Right ventricle myocardium superior (tissue), 1 donor: ENCODE results near the gene MMS19. TPM values are rescaled to one million over a fixed set of nuclear protein-coding genes. Genes with fewer than 3 reads are reported as not detected.
"Not testable (repeated sequence)": the region's sequence is repeated elsewhere in the genome, so short reads cannot be mapped to it uniquely, and the experiment has no call there.

Source experiments
- ATAC-seq: fragments of 200-7000 bp; cut with Tn5 transposase; one replicate; pipeline ENCODE4 v1.9.1; 2020; ENCODE audit warnings: mild to moderate bottlenecking; ENCODE audit not compliant: poor library complexity
- DNase-seq: peaks from one replicate; pipeline ENCODE4 v3.0.0-alpha.2; 2020
- intact Hi-C: fragments of 100-400 bp; cut with DNase I; formaldehyde crosslinking; loops from one replicate; pipeline ENCODE4 v1.11.2; 2022
- total RNA-seq: library from RNA; stranded (reverse); fragmentation: NEBNext Ultra II Directional; extraction: Animal tissue kit (Norgen Biotek cat#: 25700); gene quantifications from one replicate; pipeline ENCODE4 v1.2.1, GENCODE V29; 2021
- donor health status: DM: no; HTN: yes; CAD: no; lungs with severe emphysema.

MMS19 gene
- total RNA-seq, 1 donor from 2014 or later, result 34.0 TPM

DNA sequence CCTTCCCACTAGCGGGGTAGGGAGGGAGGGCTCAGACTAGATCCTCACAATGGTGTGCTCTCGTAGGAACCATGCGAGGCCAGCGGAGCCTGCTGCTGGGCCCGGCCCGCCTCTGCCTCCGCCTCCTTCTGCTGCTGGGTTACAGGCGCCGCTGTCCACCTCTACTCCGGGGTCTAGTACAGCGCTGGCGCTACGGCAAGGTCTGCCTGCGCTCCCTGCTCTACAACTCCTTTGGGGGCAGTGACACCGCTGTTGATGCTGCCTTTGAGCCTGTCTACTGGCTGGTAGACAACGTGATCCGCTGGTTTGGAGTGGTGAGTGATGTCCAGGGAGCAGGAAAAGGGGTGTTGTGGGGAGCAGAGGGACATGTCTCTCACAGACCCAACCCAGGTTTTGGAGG, 46.6 kb downstream of the MMS19 start:
- intact Hi-C loops, result no loop called here
- DNase-seq (no peak), ATAC-seq (no peak)

DNA sequence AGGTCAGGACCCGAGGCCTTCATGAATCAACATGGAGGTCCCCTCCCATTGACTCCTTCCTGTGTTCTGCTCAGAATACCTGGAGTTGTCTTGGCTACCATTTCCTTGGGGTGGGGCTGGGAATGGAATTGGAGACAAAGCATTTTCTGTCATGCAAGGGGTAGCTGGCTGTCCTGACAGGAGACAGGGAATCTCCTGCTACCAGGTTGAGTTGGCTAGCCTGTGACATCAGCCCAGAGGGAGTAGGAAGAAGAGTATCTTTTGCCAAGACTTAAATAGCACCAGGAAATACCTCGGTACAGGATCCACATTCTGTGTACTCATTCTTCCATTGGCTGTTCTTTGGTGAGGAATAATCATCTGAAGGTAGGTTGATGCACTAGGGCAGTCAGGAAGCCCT, 47.4 kb downstream of the MMS19 start:
- no peak for ATAC-seq

DNA sequence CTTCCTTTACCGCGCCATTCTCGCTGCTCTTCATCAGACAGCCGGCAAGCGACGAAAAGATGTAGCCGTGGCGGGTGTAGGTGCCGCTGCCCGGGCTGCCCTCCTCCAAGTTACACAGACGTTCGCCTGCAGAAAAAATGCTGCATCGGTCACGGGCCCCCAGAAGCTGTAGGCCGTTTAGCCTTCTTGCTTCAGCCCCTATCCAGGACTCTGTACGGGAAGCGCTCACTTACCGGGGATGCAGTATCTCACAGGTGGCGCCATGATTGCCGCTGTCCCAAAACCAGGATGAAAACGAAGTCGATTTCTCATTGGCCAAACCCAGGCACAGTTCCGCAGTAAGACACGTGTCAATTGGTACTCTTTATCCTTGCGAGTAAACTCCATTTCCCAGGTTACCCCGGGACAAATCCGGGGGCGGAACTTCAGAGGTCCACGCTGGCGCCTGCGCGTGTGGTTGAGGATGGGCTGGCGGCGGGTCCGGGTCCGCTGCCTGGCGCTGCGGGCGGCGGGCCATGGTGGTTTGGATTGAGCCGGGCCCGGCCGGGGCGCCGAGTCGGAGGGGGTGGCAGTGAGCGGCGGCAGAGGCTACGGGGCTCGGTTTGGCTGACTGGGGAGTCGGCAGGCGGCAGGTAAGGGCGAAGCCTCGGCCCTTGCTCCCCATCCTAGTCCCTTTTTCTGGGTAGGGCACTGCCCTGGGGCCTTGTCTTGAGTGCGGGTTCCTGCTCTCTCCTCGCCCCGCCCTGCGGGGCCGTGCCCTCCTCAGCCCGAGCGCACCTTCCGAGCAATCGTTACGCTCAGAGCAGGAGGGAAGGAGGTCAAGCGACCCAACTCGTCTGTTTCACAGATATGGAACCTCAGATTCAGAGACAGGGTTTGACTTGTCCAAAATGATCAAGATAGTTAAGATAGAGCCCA, 52.2 kb downstream of the MMS19 start, which contains the start of the genes EXOSC1 and ZDHHC16:
Gene EXOSC1 (minus strand): TSS at position 285 of the 918 bp plus-strand sequence. CDS start 21 bp downstream, at position 264.
Gene ZDHHC16 (plus strand): TSS at position 454 of the 918 bp plus-strand sequence. CDS start 5,501 bp downstream, outside the sequence.
- intact Hi-C loops, result no loop called here
- DNase-seq, result peak; percentile 93
- ATAC-seq, result peak; percentile 99

More for the DNA sequence above, 47.4 kb downstream of the MMS19 start:
- intact Hi-C loops, result no loop called here
- no peak for DNase-seq

DNA sequence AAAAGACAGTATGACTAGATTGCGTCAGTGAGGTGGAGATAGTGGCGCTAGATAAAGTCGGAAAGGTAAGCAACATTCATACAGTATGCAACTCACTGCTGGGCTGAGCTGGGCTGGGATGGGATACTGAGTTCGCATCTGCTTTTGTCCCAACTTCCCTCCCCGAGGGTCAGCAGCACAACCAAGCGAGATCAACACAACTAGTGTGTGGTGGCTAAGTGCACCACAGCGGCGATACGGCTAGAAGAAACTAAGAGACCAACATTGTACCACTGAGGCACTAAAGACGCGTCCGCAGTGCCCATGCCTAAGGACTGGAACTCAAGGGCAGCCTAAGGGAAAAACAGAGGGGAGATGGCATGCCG, 52.9 kb downstream of the MMS19 start:
- ATAC-seq (peak; percentile 1), DNase-seq (no peak)
- intact Hi-C loops, result no loop called here

DNA sequence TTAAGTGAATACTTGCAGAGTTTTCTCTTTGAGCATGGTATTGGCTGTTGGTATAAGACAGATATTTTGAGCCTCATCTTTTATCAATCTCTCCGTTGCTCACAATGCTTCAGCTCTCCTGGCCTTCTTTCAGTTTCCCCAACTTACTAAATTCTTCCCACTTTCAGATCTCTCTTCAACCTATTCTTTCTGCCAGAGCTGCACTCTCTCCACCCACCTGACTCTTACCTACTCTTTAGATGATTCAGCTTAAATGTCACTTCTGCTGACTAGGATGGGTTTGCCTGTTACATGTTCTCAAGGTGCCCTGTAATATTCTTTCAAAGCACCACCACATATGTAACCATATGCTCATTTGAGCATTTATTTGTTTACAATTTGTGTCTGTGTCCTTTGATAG, 54.0 kb downstream of the MMS19 start:
- no peak for DNase-seq
- intact Hi-C loops, result no loop called here
- no peak for ATAC-seq

DNA sequence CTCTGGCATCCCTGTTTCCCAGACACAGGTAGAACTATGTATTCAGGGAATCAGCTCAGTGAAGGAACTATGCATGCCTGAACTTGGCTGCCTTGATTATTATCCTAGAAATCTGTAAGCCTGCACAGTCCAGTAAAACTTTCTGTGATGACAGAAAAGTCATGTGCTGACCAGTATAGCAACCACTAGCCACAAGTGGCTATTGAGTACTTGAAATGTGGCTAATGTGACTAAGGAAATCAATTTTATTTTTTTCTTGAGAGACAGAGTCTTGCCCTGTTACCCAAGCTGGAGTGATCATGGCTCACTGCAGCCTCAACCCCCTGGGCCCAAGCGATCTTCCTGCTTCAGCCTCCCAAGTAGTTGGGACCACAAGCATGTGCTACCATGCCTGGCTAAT, 55.9 kb downstream of the MMS19 start:
- intact Hi-C loops, result no loop called here
- ATAC-seq (no peak), DNase-seq (no peak)

DNA sequence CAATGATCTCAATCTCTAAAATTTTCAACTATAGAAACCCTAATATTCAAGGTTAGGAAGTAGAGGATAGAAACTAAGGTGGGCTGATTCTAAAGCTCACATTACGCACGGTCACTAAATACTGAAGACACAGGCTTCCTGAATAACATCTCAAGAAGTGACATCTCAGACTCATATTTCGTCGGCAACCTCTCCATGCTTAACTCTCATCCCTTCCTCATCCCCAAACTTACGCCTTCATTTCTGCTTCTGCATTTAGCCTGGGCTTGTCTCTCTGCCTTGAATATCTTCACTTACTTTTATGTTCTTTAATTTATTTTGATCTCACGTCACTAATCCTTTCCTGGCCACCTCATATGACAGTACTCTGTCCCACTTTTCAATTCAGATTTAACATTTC, 63.0 kb downstream of the MMS19 start:
- ATAC-seq, result no peak
- no peak for DNase-seq
- intact Hi-C loops, result no loop called here

DNA sequence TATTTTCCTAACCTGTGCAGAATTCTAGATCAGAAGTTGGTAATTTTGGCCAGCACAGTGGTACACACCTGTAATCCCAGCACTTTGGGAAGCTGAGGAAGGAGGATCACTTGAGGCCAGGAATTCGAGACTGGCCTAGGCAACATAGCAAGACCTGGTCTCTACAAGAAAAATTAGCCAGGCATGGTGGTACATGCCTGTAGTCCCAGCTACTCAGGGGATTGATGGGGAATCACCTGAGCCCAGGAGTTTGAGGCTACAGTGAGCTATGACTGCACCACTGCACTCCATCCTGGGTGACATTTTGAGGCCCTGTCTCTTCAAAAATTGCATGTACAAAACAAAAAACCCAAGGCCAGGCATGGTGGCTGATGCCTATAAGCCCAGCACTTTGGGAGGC, 63.7 kb downstream of the MMS19 start:
- intact Hi-C loops, result no loop called here
- no peak for ATAC-seq
- no peak for DNase-seq

DNA sequence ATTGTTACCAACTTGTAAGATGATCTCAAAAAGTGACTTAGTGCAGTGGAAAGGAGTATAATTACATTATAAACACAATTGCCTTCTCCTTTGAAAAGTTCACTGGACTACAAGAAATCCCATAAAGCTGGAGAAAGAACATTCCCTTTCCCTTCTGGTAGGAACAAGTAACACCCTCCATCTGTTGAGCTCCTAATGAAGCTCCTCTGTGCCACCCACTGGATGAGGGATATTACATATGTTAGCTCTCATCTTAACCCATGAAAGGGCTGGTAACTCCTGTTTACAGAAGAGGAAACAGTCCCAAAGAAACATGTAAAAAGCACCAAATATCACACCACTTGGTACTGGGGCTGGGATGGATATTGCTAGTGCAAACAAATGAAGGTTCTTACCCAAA, 64.2 kb downstream of the MMS19 start:
- intact Hi-C loops, result no loop called here

DNA sequence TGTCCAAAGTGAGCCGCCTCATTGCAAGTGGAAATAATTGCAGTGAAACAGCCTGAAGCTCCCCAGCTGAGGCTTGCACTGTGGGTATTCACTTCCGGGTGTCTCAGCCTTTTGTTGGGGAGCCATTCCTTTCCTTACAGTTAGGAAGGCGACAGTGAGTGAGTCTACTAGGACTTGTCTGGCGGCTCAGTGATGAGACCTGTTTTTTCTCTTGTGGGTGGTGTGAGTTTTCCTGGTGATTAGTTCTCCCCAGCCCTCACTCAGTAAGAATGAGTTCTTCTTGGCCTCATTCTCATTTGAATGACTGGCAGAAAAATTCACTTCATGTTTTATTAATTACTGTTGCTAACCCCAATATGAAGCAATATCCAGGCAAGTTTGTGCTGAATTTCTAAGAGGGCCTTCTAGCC, 69.6 kb downstream of the MMS19 start:
- intact Hi-C loops, result no loop called here
- DNase-seq, result no peak
- no peak for ATAC-seq

More for the DNA sequence above, 64.2 kb downstream of the MMS19 start:
- DNase-seq, result no peak
- no peak for ATAC-seq

DNA sequence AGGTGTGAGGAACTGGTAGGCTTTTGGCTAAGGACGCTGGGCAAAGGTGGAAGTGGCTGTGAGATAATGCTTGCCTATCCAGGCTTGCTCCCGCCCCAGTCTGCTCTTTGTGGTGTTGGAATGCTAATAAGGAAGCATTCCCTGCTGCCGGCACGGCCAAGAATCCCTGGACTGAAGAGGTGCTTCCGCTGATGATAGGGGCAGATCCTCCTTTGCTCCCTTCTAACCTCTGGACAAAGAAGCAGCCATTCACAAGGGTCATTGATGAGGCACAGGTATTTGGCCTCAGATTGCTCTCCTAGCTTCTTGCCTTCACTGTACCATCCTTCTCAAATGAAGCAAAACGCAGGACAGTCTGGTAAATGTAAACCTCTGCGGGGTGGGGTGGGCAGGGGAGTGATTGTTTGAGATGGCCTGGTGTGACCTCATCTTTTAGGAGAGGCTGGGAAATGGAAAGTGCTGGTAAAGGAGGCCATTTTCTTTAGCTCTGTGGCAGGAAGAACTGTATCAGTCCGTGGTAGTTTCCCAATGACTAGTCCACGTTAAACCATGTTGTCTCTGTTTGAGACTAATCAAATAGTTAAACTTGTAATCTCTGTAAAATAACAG, 70.5 kb downstream of the MMS19 start:
- intact Hi-C loops, result no loop called here
- ATAC-seq (peak; percentile 5), DNase-seq (no peak)

DNA sequence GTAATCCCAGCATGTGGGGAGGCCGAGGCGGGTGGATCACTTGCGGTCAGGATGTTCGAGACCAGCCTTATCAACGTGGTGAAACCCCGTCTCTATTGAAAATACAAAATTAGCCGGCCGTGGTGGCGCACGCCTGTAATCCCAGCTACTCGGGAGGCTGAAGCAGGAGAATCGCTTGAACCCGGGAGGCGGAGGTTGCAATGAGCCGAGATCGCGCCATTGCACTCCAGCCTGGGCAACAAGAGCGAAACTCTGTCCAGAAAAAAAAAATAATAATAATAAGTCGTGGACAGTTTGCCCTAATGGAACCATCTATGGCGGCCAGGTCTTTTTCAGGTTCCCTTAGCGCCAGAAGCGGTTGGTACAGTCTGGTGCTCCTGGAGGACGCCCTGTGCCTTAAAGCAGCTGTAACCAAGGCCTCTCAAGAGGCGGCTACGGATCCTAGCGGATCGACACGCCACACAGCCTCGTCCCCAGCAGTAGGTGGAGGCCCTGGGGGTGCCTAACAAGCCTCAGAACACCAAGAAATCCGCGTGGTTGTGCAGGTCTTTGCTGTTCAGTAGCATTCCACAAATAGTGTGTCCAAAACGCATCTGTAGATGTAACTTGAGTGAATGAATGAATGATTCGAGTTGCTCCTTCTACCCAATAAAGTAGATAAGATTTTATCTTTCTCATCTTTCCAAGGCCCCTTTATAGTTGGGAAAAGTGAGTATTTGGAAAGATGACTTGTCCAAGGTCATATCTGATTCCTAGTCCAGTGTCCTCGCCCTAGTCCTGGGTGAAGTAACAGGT, 71.2 kb downstream of the MMS19 start:
- intact Hi-C loops, result no loop called here
- ATAC-seq (peak; percentile 2), DNase-seq (no peak)

DNA sequence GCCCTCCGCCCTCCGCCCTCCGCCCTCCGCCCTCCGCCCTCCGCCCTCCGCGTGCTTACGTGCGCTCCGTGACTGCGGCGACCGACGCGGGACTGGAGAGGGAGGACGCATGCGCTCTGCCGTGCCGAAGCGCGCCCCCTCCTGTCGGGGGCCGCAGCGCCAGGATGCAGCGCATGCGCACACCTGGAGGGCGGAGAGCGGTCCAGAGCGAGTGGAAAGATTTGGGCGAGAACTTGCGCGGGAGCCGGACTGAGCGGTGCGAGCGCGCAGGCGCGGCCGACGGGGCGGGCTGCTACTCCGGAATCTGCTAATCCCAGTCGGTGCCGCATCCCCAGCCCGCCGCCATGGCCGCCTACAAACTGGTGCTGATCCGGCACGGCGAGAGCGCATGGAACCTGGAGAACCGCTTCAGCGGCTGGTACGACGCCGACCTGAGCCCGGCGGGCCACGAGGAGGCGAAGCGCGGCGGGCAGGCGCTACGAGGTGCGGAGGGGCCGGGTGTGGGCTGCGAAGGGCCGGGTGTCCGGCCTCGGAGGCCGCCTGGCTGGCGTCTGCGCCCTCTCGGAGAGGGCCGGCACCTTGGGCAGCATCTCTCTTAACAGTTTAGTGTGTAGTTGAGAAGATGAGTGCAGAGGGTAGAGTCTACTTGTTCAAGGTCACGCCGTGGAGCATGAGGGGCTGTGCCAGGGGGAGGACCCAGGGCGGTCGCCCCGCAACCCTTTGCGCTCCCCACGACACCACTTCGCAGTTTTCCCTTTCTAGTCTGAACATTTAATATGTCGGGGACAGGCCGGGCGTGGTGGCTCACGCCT, 72.1 kb downstream of the MMS19 start, which contains the start of gene PGAM1:
Gene PGAM1 (plus strand): TSS at position 228 of the 812 bp plus-strand sequence. CDS start 117 bp downstream, at position 345.
- ATAC-seq, result peak; percentile 98
- intact Hi-C loops, result no loop called here

DNA sequence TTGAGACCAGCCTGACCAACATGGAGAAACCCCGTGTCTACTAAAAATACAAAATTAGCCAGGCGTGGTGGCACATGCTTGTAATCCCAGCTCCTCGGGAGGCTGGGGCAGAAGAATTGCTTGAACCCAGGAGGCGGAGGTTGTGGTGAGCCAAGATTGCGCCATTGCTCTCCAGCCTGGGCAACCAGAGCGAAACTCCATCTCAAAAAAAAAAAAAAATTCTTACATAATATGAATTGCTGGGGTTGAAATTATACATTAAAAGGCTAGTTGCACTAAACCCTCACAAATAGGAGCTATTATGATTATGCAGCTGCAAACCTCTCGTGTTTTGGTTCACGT, 74.5 kb downstream of the MMS19 start:
- intact Hi-C loops, DNase-seq, ATAC-seq: not testable (repeated sequence)

More for the DNA sequence above, 72.1 kb downstream of the MMS19 start, which contains the start of gene PGAM1:
- DNase-seq, result peak; percentile 97

DNA sequence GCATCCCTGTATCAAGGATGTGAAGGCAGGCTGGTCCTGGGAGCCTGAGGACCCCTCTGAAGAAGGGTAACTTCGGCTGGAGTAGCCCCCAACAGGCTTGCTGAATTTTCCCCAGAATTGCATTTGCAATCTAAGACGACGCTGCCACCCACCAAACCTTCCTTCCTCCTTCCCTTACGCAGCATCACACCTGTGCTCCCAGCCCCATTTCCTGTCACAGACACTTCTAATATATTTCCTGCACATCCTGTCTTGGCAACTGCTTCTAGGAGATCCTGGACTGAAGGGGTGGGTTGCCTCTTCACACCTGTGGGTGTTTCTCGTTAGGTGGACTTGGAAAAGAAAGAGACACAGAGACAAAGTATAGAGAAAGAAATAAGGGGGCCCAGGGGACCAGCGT, 81.7 kb downstream of the MMS19 start:
- intact Hi-C loops, result no loop called here
- no peak for ATAC-seq
- no peak for DNase-seq

DNA sequence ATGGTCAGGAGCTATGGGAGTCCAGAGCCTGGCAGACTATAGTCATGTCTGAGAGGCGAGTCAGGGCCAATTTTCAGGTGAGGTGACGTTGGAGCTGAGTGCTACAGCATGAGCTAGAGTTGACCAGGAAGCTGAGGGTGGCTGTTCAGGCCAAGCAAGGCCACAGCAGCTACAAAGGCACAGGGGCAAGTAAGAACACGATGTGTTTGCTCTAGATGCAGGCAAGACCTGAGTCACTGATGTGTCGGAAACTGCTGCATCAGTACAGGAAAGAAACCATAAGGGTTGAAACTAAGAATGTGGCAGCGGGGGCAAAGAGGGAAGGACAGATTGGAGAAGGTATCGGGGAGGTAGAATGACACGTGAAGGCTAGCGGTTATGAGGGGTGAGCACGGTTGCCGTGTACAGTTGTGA, 85.3 kb downstream of the MMS19 start:
- intact Hi-C loops, result no loop called here
- ATAC-seq, result no peak
- DNase-seq, result no peak

DNA sequence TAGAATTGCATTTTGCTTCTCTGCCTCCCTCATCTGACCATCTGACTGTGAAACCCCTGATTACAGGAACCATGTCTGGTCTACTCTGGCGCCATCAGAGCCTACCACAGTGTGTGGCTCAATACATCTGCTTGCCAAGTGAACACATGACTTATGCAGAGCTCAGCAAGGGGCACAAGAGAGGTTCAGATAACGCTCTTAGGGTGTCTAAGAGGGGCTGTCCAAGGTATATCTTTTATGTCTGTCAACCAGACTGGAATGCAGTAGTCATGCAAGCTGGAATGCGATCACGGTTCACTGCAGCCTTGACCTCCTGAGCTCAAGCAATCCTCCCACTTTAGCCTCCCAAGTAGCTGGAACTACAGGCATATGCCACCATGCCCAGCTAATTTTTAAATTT, 86.8 kb downstream of the MMS19 start:
- ATAC-seq, result no peak
- intact Hi-C loops, result no loop called here
- DNase-seq, result no peak

DNA sequence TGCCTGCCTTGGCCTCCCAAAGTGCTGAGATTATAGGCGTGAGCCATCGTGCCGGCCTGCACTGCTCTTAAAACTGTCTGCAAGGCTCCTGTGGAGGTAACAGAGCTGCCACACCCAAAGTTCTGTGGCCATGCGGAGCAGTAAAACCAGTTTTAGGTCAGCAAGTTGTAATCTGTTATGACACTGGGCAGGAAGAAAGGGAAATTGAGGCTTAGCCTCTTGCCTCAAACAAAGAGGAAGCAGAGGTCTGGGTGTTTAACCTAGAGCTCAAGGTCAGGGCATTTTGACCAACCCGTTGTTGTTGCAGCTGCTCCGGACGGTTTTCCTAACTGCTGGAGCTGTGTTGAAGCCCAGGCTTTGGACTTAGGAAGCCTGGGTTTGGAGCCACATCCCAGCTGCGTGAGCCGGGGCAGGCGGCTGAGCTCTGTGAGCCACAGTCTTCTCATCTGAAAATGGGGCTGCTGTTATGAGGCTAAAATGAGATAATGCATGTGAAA, 89.7 kb downstream of the MMS19 start:
- ATAC-seq, result peak; percentile 15
- intact Hi-C loops, result loop anchor here (5.0 kb wide), 1 partner anchor 209 kb away; no protein-coding TSS in a partner anchor
- no peak for DNase-seq
